Upper lobe of left lung (tissue), 4 donors: ENCODE measurements around the gene UNC80.

Source experiments
- EP300 ChIP-seq, 4 donors: sonication (generic); formaldehyde crosslinking; IDR thresholded peaks; one replicate each; pipeline ENCODE4 v1.5.1; 2017; ENCODE audit warnings: antibody characterized with exemption in 4 of 4, control low read depth in 2 of 4
- POLR2A ChIP-seq, 4 donors: fragments of 450-650 bp; IDR thresholded peaks; one replicate each; pipeline ENCODE4 v1.5.1; 2016 to 2017; ENCODE audit warnings: antibody characterized with exemption in 4 of 4, mild to moderate bottlenecking in 2 of 4
- POLR2AphosphoS5 ChIP-seq, 2 donors: sonication (generic); formaldehyde crosslinking; IDR thresholded peaks; one replicate each; pipeline ENCODE4 v1.5.1; 2017; ENCODE audit warnings: antibody characterized with exemption in 2 of 2
- TF ChIP-seq, protein P1 (sequence below), 6 experiments: fragments of 450-650 bp in 4 of 6; fragments of 200-600 bp in 2 of 6; sonication (generic) in 2 of 6; IDR thresholded peaks; one replicate each; pipeline ENCODE4 v1.5.1; 2016 to 2019; ENCODE audit warnings: antibody characterized with exemption in 6 of 6

DNA sequence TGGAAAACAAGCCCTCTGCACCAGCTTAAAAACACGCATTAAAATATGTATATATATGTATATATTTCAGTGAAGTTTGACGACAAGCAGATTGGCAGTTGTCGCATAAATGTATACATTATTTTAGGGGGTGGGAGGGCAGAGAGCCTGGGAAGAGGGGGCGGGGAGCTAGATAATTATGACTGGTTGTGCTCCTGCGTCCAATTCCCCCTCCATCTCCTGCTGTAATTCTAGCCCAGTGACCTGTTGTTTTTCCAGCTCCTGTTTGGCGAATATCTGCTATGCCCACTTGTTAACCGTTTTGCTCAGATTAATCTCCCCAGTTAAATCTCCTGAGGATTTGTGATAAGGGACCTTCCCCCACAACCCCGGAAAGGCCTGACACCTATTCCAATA, 656 bp downstream of the UNC80 start:
- no peak for TF ChIP-seq POLR2A (IDR thresholded peaks at IDR 0.05)
- no peak for TF ChIP-seq POLR2AphosphoS5 (IDR thresholded peaks at IDR 0.05)
- TF ChIP-seq, protein P1, sequence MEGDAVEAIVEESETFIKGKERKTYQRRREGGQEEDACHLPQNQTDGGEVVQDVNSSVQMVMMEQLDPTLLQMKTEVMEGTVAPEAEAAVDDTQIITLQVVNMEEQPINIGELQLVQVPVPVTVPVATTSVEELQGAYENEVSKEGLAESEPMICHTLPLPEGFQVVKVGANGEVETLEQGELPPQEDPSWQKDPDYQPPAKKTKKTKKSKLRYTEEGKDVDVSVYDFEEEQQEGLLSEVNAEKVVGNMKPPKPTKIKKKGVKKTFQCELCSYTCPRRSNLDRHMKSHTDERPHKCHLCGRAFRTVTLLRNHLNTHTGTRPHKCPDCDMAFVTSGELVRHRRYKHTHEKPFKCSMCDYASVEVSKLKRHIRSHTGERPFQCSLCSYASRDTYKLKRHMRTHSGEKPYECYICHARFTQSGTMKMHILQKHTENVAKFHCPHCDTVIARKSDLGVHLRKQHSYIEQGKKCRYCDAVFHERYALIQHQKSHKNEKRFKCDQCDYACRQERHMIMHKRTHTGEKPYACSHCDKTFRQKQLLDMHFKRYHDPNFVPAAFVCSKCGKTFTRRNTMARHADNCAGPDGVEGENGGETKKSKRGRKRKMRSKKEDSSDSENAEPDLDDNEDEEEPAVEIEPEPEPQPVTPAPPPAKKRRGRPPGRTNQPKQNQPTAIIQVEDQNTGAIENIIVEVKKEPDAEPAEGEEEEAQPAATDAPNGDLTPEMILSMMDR (IDR thresholded peaks at IDR 0.05) = no peak
- no peak for TF ChIP-seq EP300 (IDR thresholded peaks at IDR 0.05)
